DMS 273 (cell line): ENCODE data around the gene MFNG.

Experiments
- DNase-seq: peaks from one replicate; lab custom pipeline; 2025; ENCODE audit not compliant: unreplicated experiment; lab: John Stamatoyannopoulos, UW

Gene MFNG

DNA sequence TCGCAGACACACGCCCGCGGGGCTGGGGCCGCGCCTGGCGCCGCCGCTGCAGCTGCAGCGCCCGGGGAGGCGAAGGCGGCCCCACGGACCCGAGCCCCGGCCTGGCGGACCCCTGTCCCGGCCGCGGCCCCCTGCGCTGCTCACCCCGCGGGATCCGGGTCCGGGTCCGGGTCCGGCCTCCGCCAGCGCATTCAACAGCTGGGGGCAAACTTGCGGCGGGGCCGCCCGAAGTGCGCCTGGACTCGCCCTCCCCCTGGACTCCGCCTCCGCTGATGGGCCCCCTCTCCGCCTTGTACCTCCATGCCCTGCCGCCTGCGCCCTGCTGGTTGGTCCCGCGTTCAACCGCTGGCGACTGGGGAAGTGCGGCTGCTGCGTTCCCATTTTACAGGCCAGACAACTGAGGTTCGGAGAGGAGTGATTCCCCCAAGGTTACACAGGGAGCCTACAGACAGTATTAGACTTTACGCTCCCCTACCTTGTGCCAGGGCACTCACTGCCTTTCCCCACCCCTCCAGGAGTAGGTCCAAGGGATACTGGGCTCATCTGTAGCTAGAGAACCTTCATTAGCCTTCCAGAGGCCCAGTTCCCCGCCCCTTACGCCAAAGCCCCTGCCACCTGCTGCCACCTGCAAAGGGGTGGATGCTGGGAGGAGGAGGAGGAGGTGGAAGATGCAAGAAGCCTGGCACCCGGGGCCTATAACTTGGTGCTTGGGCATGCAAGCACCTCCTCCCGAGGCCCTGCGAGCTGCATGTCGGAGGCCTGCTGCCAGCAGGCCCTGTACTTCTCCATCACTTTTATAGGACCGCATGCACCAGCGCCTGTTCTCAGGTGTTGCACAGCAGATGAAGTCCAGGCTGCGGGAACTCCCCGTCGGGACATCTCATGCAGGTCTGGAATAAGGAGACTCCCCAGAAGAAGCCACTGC, 58.2 kb downstream of the MFNG start:
- no peak for DNase-seq

DNA sequence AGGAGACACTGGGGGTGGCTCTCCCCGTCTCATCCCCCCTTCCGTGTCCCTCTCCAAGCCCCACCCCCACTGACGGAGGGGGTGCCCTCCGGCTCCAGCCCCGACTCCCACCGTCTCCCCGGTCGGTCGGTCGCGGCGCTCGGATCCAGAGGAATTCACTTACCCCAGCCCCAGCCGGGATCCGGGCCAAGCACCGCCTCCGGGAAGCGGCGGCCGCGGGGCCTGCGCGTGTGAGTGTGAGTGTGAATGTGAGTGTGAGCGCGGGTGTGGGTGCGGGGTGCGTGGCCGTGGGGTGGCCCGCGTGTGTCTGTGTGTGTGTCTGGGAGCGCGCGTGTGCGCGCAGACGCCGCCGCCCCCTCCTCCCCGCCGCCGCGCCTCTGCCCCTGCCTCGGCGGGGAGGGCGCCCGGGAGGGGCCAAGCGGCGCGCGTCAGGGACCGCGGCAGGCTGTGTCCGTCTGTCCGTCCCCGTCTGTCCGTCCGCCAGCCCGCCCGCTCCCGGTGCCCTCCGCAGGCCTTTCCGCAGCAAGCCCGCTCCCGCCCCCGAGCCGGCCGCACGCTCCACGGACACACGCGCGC, 59.0 kb downstream of the MFNG start, which contains the start of gene ELFN2:
ELFN2 (minus strand) TSS at position 345 of the 576 bp plus-strand sequence. CDS start 51,945 bp downstream, outside the sequence.
- peak; percentile 60 for DNase-seq

DNA sequence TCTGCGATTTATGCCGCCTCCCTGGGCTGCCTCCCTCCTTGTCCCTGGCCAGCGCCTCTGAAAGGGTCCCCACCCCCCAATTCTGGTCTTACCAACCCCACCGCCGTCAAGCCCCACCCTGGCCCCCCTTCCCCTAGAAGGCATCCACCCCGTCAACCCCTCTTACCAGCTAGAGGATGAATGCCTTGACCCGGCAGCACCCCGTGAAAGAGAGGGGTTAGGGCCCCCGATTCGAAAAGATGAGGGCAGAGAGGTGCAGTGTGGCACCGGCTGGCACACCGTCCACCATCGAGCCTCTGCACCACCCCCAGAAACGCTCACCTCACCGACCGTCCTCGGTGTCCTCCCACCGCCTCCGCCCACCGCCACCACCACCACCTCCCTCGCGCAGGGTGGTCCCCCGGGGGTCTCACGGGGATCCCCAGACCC, 59.5 kb downstream of the MFNG start:
- DNase-seq: no peak

DNA sequence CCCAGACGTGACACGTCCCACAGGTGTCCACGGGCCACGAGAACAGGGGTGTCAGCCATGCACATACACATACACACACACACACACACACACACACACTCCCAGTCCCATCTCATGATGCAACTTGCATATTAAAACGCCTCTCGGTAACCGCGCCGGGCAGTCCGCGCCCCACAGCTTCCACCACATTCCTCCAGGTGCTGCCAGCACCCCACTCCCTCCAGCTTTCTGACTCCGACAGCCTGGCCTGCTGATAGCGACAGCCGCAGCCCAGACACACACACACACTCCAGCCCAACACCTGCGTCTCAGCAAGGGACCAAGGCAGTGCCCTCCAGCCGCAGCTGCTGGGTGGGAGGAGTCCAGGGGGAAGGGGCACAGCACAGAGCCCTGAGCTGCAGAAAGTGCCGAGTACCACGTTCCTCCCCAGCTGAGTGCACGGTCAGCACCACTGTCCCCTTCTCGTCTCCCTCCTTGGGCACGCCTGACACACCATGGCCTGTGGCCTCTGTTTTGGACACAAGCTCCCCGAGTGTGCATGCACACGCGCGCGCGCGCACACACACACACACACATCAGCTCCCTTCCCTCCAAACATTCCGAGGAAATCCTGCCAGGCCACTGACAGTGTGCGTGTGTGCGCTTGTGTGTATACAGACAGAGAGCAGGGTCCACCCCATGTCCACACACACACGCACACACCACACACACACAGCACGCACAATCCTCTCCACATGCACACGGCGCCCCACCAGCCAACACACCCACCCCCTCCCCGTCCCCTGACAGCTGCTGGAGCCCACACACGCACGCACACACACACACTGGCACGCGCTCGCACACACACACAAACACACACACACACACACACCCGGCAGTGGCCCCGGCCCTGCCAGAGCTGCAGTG, 60.1 kb downstream of the MFNG start:
- DNase-seq: peak; percentile 55

DNA sequence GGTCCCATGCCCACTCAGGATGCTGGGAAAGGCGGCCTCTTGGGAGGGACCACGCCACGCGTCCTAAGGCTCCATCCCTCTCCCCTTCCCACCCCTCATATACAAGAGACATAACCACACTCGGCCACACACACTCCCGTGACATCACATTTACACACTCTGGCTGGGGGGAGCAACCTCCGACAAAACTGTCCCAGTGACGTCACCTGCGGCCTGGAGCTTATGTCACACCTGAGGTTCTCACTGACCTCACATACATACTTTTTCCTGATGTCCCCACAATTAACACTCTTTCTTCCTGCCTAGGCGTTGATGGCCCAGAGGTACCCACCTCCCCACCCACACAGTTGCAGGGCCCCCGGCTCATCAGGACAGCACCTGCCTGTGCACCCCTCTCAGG, 60.8 kb downstream of the MFNG start:
- no peak for DNase-seq

DNA sequence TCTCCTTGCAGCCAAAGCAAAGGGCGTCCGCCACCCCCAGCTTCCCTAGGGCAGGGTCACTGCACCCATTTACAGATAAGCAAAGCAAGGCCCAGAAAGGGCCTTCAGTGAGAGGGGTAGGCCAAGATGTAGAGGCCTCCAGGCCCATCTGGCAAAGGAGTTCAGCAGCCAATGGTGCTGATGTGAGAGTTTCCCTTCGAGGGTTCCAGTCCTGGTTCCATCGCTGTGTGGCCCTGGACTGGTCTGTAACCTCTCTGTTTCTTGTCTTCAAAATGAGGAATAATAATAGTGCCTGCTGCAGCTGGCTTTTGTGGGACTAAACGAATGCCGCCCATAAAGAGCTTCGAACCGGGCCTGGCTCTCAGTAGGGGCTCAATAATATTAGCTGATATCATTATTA, 62.9 kb downstream of the MFNG start:
- DNase-seq: no peak

DNA sequence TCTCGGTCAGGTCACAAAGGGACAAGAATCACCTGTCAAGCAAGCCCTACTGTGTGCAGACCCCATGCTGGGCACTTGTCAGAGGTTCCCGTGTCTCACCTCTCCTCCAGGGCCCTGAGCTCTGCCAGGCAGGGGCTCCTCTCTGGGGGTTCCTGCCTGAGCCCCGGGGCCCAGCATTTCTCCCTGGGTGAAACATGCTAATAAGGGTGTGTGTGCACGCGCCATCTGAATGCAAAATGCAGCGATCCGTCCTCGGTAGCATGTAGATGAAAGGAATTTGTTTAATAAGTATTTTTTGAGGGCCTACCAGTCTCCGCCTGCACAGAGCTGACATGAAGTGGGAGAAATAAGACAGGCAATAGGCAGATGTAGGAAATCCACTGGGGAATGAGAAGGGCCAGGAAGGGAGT, 64.7 kb downstream of the MFNG start:
- no peak for DNase-seq

DNA sequence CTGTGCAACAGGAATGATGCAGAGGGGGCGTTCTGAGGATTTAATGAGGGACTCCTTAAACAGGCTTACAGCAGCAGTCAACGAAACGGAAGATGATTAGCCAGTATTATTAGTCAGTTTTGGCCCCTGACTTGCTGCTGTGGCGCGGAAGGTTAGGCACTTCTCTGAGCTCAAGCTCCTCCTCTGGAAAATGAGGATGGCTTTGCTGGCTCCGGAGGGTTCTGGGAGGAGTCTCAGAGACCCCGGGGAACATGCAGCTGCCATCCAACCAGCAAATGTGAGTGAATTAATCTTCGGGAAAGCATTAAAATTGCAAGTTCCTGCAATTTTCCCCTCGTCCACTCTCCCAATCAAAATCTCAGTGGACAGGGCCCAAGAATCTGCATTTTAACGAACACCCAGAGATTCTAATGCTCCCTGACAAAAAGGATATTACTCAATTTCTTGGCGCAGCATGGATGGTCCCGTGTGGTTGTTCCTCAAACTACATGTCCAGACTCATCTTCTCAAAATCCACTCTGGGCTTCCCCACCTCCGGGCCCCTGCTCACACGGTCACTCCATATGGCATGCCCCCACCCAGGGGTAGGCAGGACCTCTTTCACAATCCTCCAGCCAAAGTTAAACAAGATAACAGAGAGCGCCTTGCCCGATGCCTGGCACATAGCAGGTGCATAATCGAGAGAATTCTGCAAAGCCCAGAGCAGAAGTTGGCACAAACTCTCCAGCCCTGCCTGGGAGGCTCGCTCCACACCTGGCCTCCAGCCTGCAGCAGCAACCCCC, 65.3 kb downstream of the MFNG start:
- peak; percentile 52 for DNase-seq

DNA sequence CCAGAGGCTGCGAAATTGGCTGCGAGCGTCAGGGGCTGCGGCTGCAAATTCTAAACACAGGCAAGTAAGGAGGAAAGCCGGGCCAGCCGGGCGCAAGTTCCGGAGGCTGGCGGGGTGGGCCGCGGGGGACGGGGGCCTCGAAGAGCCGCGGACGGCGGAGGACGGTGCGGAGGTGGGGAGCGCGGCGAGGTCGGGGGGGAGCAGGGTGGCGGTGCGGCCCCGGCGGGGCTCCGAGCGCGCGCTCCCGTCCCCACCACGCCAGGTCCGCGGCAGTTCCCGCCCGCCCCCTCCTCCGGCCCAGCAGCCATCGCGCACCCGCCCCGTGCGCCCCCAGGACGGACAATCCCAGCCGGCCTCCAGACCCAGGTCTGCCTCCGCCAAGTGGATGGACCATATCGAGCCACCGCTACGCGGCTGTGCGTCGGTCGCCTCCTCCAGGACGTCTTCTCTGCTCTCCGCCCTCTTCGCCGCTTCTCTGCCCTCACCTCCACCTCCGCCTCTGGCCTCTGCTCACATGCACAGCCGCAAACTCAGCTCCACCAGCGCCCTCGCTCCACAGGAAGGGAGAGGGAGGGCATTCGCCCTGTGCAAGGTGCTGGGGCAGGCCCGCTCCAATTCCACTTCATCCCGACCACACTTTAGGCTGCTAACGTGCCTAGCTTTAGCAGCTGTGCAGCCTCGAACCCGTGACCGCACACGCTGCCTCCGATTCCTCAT, 66.1 kb downstream of the MFNG start:
- peak; percentile 53 for DNase-seq

DNA sequence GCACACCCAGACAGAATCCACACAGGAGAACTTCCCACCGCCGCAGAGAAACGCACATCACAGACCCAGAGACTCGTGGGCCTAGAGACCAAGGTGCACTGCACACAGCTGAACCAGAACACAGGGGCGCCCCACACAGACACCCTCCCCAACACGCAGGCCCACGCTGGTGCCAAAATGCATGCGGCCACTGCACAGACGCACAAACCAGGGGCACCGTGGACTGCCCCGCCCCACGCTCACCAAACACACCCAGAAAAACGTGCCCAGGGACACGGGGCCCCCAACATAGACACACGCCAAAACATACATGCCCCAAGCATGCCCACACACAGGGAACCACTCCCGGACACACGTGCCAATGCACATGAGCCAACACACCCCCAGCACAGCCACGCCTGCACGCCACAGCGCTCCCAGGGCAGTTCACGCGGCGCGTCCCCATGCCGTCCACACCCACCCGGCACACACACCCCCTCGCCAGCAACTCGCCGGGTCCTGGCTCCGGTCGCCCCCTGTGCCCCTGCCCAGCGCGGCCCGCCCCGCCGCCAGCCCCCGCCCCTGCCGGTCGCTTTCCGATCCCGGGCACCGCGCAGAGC, 66.7 kb downstream of the MFNG start:
- no peak for DNase-seq
